Thyroid gland (tissue), 4 donors: ENCODE results near the gene SORL1-AS1.

Experiments
- CTCF ChIP-seq, 6 experiments: fragments of 200-600 bp in 3 of 6; fragments of 450-650 bp in 3 of 6; sonication (generic) in 3 of 6; IDR thresholded peaks; one replicate each; pipeline ENCODE4 v1.5.1; 2016 to 2019; ENCODE audit warnings: antibody characterized with exemption in 6 of 6, mild to moderate bottlenecking in 2 of 6, inconsistent platforms in 1 of 6, moderate library complexity in 1 of 6
- POLR2A ChIP-seq, 2 donors: fragments of 450-650 bp; IDR thresholded peaks; one replicate each; pipeline ENCODE4 v1.6.1; 2017; ENCODE audit warnings: antibody characterized with exemption in 2 of 2, mild to moderate bottlenecking in 2 of 2, moderate library complexity in 1 of 2

DNA sequence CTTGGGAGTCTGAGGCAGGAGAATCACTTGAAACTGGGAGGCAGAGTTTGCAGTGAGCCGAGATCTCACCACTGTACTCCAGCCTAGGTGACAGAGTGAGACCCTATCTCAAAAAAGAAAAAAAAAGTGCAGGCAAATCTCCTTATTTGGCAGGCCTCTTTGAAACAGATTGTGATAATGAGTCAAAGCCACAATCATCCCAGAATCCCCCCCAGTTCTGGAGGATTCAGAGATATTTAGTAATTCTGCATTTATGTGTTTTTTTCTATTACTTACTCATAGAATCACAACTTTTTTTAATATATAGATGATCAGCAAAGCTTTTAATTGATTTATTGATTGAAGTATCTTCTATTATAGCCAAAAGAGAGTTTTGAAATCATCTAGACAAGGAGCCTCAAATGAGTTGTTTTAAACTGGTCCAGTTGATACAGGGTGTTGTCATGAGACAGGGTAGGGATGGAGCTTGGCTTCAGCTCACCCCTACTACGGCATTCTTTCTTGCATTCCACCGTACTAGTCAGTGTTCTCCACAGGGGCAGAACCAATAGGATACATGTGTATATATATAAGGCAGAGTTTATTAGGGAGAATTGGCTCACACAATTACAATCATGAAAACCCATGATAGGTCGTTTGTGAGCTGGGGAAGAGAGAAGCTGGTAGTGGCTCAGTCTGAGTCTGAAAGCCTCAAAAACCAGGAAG, 39.9 kb downstream of the SORL1-AS1 start:
- TF ChIP-seq CTCF (IDR thresholded peaks at IDR 0.05) = no peak
- TF ChIP-seq POLR2A (IDR thresholded peaks at IDR 0.05) = no peak
